CD4-positive, alpha-beta T cell treated with Interleukin-6 at 100 ng/mL for 8 hours (primary cell): ENCODE results near the gene UGT1A3.

ENCODE experiments used
- DNase-seq: peaks from one replicate; pipeline ENCODE4 v3.0.0-alpha.2; 2020; ENCODE audit warnings: mixed read lengths, low spot score

UGT1A3 gene

DNA sequence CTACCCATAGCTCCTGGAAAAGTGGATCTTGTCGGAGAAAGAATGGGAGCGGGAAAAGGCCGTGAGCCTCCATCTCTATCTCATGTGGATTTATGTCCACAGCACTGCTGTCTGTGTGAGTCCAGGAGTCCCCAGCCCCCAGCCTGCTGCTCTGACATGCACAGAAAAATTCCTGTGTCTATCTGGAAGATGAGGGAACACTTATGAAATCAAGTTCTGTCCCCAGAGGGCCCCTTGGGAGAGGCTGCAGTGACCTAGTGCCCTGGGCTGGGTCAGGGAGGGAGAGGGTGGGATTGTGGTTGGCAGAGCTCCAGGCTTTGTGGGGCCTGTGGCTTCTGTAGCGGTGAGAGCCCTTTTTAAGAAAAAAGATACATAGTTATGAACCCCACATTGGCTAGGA is 87.9 kb downstream of the UGT1A3 start:
- no peak for DNase-seq

DNA sequence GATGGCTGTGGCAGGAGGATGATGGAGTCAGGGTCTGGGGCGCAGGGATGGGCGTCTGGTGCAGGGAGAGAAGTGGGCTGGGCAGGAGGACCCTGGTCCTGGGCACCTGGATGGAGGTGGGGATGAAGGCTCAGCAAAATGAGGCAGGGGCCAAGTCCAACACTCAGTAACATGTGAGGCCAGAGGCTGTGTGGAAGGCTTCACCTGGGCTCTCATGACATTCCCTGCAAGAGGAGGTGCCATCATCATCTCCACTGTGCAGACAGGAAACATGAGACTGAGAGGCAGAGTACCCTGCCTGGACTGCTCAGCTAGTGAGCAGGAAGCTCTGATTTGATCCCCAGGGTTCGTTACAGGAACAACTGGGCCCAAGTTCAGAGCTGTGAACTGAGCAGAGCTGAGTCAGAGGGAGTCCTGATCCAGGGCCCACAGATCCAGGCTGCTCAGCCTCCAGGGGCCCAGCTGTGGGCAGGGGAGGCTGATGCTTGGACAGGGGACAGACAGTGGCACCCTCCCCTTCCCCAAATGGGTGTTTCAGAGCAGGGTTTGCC is 88.6 kb downstream of the UGT1A3 start:
- no peak for DNase-seq

DNA sequence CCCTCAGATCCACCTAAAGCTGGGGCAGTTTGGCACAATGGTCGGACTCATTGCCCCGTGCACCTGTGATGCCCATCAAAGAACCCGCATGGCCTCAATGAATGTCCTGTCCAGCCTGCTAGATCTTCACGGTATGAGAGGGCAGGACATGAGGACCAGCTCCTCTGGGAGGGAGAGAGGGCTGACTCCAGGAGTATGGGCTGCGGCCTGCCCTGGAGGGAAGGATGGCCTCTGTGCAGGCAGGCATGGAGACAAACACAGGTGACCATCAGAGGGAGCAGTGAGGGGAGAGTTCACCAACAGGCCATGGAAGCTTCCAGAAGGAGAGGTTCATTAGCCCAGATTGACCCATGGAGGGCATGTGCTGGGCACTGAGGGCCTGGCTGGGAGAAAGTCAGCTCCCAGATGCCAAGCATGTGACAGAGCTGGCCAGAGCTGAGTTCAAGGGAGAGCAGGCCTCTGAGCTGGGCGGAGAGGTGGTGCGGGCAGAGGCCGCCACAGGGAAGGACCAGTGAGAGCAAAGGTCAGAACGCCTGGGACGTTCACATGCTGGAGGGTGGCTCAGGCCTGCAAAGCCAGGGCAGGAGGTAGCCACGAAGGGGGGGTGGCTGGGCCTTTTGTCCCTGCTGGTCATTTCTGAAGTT is 89.3 kb downstream of the UGT1A3 start:
- DNase-seq, result no peak

DNA sequence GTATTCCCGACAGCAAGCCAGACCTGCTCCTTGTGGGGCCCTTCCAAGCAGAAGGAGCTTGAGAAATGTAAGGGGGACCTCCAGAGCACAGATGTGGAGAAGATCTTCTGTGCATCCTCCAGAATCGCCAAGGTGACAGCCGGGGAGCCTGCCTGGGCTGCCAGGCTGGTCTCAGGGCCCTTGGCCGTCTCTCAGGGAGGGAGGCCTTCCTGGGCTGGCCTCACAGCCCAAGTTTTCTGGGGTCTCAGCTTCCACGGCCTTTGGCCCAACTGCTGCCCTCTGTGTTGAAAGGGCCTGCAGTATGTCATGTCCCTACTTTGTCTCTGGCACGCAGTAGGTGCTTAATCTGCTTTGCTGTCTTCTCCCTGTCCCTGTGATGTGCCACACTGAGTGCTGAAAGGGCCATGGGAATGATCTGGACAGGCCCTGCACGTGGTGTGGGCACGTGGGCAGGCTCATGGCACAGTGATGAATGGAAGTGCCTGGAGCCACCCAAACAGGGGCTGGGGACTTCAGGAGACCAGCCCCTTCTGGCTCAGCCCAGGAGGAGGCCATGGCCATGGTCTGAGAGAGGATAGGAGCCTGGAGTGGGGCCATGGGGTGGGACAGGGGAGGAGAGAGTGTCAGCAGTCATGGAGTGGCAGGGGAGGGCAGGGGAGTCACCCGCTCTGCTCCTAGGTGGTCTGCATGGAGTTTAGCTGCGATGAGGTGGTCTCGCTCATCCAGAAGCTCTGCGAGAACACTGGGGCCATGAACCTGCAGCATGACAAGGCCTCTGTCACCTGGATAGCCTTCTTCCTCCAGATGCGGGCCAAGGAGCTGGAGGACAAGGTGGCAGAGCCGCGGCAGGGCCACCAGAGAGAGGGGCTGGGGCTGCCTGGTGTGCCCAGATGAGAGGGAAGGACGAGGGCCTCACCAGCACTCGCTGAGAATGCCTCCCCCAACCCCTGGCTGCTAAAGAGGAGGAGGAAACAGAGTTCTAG is 90.1 kb downstream of the UGT1A3 start:
- DNase-seq, result no peak

- no peak for DNase-seq
These were observed 91.3 kb downstream of the UGT1A3 start for GRCh38 chr2:233819884-233820773.

GRCh38 chr2:233820774-233821105 is 91.9 kb downstream of the UGT1A3 start:
- DNase-seq, result no peak

DNA sequence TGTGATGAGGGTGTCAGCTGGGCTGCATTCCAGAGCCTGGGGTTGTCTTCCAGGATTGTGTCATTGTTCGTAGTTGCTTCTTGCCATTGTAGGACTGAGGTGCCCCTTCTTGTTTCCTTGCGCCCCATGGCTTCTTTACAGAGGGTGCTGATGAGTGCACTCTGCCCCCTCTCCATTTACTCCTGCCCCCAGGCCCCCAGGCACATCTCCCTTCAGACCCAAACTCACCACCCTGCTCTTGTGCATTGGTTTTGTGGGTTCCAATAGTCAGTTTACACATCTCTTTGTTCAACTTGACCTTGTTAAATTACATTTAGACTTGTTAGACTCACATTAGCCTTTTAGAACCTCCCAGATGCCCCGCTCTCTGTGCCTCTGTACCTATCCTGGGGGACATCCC is 92.4 kb downstream of the UGT1A3 start:
- DNase-seq, result no peak

DNA sequence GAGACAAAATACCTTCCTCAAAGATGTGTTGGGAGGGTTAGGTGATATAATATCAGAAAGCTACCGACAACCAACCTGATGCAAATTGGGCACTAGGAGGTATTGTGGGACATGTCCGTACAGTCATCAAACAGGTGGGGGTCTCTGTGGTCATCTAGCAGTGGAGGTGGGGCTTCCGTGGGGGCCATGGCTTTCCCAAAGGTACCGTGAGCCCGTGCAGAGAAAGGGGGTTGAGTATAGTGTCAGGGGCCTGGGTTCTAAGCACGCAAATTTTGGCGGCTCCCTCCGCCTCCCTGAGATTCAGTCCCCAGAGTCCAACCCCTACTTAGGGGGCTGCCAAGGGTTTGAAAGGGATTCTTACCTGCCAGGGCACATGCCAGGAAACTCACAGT is 92.9 kb downstream of the UGT1A3 start:
- no peak for DNase-seq

DNA sequence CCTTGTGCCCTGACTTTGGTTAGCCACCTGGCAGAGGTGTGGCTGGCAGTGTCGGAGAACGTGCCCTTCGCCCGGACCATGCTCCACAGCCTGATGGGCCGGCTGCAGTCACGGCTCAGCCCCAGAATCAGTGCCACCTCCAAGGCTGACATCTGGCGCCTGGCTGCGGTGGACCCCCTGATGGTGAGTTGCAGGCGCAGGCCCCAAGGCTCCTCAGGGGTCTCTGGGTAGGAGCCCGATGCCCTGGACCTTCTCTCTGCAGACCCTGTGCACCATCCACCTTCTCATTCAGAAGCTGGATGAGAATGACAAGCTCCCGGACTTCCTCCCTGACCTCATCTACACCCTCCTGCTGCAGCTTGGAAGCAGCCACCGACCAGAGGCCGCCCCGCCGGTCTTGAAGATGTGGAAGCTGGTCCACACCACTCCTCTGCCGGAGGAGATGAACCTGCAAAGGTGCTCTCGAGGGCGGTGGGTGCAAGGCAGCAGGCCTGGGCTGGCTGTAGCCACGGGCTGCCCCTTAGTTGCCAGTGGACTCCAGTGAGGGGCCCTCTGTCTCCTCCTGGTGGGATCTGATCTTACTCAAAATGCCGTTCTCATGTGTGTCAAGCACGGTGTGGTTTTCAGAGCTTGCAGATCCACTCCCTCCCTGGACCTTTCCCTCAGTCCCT is 93.4 kb downstream of the UGT1A3 start:
- no peak for DNase-seq
